ENCODE measurements around the gene ZNF570. TPM values are rescaled to one million over a fixed set of nuclear protein-coding genes. Genes with fewer than 3 reads are reported as not detected.

ZNF570 gene
- total RNA-seq = 2.8 and 4.4 TPM in 2 replicates

DNA sequence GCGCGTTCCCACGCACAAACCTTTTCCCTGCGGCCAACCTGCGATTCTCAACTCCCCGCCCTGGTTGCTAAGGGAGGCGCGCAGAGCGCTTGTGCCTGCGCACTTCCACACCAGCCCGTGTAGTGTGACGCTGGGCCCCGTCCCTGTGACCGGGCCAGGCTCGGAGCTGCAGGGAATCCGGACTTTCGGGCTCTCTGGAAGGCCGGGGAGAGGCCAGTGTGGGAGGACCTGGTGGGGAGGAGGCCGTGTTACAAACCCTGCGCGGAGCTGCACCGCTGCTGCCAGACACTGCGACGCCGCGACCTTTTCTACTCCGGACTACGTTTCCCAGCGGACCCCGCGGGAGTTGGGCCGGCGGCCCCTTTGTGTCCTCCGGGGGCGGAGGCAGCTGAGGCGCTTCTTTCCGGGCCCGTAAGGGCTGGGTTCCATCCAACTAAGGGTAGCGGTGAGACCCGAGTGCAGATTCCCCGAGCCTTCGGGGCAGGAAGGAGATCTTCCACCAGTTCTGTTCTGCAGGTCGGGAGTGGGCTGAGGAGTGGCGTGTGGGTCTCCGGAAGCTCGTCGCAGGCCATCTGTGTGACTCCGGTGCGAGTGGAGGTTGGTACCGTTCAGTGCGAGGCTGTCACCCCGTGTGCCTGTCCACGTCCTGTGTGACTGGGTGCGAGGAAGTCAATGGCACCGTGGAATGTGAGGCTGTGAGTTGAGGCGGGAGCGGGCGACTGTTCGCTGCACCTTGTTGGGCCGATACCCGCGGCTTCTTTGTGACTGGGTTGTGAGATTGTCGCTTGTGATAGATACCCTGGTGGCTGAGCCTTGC lies at the start of gene ZNF570:
TSS of gene ZNF570 (plus strand) at position 396 of the 817 bp plus-strand sequence. CDS start 999 bp downstream, outside the sequence.
- intact Hi-C loops (cut with micrococcal nuclease) = loop anchor here (1.0 to 5.0 kb wide), 6 partner anchors 125 to 619 kb away; partner anchors contain the start of genes SIPA1L3, WDR87, ZNF345 and ZNF420

DNA sequence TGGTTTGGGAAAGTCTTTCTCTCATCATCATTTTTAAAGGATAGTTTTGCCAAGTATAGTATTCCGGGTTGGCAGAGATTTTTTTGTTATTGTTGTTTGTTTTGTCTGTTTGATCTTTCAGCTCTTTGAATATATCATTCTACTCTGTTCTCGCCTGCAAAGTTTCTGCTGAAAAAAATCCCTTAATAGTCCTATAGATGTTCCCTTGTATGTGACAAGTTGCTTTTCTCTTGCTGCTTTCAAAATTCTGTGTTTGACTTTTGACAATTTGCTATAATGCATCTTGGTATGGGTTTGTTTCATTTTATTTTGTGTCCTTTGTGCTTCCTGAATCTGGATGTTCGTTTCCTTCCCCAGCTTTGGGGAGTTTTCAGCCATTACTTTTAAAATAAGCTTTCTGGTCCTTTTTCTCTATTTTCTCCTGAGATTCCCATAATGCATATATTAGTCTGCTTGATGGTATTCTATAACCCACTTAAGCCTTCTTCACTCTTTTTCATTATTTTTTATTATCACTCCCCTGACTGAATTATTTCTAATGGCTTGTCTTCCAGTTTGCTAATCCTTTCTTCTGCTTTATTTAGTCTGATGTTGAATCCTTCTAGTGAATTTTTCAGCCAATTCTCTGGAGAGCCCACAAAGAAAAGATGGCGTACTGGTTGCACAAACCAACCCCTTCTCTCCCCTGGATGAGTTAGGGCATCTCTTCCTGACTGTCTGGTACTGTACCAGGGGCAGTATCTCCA lies 16.5 kb upstream of the ZNF570 start:
- intact Hi-C loops (cut with micrococcal nuclease) = no loop called here

DNA sequence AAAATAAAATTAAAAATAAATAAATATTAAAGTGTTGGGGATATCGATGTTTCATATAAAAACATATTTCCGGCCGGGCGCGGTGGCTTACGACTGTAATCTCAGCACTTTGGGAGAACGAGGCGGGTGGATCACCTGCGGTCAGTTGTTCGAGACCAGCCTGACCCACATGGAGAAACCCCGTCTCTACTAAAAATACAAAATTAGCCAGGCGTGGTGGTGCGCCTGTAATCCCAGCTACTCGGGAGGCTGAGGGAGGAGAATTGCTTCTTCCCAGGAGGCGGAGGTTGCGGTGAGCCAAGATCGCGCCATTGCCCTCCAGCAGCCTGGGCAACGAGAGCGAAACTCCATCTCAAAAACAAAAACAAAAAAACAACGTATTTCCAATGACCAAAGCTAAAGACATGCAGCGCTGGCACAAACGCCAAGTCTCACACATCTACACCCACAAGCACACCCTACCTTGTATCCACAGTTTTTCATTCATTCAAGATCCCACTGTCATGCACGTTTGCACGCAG lies 2.8 kb upstream of the ZNF570 start:
- intact Hi-C loops (cut with micrococcal nuclease) = loop anchor here (2.0 to 5.0 kb wide), 7 partner anchors 40 to 780 kb away; partner anchors contain the start of genes ZFP30, ZNF420, ZNF567 and ZNF585A

DNA sequence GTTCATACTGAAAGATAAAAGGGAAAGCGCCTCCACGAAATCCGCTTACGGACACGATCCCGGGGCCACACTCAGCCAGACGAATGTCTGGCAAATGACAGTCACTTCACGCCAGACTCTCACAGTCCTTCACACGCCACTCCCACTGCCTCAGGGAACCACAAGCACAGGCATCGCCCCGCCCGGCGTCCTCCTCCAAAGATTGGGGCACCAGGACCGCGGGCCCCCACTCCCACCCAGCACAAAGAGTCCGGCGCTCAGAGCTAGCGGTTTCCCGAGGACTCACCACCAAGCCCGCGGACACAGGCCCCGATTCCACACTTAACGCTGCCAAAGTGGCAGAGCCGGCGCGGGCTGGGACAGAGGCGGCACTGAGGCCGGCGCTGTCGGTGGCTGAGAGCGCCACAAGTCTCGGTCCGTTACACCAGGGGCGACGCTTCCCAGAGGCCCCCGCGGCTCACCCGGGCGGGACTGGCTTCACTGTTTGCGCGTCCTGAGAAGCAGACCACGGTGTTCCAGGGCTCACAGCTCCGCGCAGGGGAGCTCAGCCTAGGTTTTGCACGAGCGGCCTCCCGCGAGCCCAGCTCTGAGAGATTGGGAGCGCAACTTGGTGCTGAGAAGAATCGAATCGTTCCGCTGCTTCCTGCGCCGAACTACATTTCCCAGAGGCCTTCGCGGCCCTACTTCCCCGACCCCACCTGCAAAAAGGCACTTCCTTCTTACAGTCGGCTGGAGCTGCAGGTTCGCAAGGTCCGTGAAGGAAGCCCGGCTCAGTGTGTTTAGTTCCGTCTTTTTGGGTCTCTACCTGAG lies 2.2 kb upstream of the ZNF570 start, which contains the start of gene ZNF569:
TSS of gene ZNF569 (minus strand) at position 647 of the 810 bp plus-strand sequence. CDS start 22,523 bp downstream, outside the sequence.
- intact Hi-C loops (cut with micrococcal nuclease) = loop anchor here (1.0 to 5.0 kb wide), 11 partner anchors 40 to 1253 kb away; partner anchors contain the start of genes ZFP30, ZNF420, ZNF527 and ZNF565

DNA sequence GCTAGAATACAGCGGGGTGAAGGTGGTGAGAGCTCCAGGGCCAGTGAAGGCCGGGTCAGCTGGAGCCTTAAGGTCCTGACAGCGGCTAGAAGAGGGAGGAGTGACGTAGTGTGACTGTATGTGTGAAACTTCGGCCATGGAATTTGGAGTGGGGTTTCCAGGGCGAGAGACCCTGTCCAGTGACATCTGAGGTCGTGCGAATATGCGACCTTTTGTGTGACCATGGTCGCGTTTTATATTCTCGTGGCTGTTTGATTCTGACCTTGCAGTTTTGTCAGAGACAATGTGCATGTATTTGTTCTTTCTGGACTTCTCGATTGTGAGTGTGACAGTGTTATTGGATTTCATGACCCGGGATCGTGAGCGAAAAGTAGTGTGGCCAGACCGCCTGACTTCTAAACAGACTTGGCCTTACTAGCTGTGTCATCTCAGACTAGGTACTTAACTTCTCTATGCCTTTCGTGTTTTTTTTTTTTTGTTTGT lies 1.5 kb upstream of the ZNF570 start:
- intact Hi-C loops (cut with micrococcal nuclease) = loop anchor here (1.0 to 5.0 kb wide), 12 partner anchors 39 to 1253 kb away; partner anchors contain the start of genes SIPA1L3, WDR87, ZFP30 and ZNF420

DNA sequence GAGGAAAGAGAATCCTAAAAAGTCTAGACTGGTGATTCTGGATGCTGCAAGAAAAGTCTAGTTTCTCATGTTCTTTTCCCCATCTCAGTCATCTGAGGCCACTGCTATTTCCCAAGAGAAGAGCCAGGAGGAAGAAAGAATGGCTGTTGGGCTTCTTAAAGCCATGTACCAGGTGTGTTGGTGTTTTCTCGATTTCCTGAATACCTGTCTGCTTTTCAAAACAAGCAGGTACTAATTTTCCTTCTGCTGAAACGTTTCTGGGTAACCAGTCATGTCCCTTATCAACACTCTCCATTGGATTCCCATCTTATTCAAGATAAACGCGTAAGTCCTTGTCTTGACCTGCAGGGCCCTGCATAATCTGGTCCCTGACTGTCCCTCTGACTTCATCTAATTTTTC lies 1.1 kb downstream of the ZNF570 start:
- intact Hi-C loops (cut with micrococcal nuclease) = no loop called here

DNA sequence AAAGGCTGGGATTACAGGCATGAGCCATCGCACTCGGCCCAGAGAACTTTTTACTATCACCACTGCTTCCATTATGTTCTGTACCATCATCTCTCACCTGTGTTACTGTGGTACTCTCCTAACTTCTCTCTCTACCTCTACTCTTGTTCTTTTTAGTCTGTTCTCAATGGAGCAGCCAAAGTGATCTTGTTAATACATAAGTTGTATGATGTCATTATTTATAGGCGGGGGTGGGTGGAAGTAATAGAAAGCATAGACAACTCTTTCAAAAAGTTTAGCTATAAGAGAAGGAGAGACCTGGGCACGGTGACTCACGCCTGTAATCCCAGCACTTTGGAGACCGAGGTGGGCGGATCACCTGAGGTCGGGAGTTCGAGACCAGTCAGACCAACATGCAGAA lies 3.0 kb downstream of the ZNF570 start:
- intact Hi-C loops (cut with micrococcal nuclease) = no loop called here

DNA sequence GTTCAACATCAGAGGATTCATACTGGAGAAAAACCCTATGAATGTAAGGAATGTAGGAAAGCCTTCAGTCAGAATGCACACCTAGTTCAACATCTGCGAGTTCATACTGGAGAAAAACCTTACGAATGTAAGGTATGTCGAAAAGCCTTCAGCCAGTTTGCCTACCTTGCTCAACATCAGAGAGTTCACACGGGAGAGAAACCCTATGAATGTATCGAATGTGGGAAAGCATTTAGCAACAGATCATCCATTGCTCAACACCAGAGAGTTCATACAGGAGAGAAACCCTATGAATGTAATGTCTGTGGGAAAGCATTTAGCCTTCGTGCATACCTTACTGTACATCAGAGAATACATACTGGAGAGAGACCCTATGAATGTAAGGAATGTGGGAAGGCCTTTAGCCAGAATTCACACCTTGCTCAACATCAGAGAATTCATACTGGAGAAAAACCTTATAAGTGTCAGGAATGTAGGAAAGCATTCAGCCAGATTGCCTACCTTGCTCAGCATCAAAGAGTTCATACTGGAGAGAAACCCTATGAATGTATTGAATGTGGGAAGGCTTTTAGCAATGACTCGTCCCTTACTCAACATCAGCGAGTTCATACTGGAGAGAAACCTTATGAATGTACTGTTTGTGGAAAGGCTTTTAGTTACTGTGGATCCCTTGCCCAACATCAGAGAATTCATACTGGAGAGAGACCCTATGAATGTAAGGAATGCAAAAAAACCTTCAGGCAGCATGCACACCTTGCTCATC lies 15.4 kb downstream of the ZNF570 start:
- intact Hi-C loops (cut with micrococcal nuclease) = no loop called here

DNA sequence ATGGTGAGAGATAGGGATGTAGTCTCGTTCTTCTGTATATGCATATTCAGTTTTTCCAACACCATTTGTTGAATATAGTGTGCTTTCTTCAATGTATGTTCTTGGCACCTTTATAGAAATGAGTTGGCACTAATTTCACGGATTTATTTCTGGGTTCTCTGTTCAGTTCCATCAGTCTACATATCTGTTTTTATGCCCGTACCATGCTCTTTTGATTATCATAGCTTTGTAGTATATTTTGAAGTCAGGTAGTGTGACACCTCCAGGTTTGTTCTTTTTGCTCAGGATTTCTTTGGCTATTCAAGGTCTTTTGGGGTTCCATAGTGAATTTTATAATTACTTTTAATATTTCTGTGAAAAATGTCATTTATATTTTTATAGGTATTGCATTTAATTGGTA lies 23.1 kb downstream of the ZNF570 start:
- intact Hi-C loops (cut with micrococcal nuclease) = no loop called here

DNA sequence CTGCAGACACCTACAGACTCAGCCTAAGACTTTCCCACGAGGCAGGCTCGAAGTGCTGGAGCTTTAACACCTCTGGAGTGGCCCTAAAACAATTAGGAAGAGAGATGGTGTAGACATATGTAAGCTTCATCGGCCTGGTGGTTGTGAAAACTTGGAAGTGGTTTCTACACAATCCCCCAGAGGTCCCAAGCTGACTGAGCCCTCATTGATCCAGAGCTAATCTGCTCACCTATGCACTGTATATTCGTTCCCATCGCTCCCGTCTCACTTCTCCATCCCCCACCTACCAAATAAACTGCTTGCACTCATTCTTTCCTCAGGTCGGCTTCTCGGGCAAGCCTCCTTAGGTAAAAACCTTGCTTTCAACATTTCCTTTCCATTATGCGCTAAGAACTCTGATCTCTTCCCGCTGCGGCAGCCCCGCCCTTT lies 36.8 kb downstream of the ZNF570 start:
- intact Hi-C loops (cut with micrococcal nuclease) = loop anchor here (2.0 kb wide), 1 partner anchor 39 kb away; the partner anchor contains the start of gene ZNF569

DNA sequence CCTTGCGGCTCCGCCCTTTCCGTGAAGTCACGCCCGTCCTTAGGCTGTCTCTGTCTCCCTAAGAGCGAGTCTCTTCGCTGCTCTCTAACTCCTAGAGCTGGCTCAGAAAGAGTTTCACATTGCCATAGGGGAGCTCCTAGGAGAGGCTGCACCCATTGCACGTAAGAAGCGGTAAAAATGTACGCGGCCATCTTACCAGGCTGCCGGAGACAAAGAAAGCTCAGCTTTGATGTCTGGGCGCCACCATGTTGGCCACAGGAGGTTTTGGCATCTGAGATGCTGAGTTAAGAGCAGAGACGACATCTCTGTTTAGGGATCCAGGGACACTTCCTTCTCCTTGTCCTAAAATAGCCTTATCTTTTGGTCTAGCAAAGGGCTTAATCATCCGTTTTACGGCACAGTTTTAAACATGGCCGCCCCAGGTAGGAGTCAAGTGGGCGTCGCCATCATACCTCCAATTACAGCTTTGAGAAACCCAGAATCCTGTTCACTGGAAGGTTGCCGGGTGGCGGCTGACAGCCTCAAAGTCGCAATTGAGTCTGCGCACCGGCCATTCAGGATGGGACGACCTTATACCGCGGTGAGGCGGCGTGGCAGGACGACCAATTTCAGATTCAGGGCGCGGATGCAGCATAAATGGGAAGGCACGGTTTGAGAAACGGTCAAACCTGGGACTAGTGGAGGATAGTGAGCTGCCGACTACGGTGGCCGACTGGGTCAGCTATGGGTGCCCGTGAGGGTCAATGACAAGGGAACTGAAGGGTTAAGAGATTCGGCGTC lies 37.4 kb downstream of the ZNF570 start, which contains the start of gene ZNF793:
TSS of gene ZNF793 (plus strand) at position 553 of the 780 bp plus-strand sequence. CDS start 16,501 bp downstream, outside the sequence.
- intact Hi-C loops (cut with micrococcal nuclease) = loop anchor here (1.0 to 2.0 kb wide), 2 partner anchors 40 to 88 kb away; partner anchors contain the start of genes ZNF540, ZNF569 and ZNF571

DNA sequence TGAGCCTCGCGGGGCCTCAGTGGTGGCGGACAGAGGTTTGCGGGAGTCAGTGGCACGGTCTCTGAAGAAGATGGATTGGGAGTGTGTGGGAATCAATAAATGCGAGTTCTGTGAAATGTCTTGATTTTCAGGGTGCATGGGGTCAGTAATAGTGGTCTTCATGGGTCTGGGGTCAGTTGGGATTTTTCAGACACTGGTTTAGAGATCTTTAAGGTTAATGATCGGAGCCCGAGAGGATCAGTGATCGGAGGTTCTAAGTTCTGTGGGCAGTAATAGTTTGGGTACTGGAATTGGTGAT lies 38.0 kb downstream of the ZNF570 start:
- intact Hi-C loops (cut with micrococcal nuclease) = loop anchor here (1.0 to 2.0 kb wide), 2 partner anchors 40 to 87 kb away; partner anchors contain the start of genes ZNF540, ZNF569 and ZNF571

DNA sequence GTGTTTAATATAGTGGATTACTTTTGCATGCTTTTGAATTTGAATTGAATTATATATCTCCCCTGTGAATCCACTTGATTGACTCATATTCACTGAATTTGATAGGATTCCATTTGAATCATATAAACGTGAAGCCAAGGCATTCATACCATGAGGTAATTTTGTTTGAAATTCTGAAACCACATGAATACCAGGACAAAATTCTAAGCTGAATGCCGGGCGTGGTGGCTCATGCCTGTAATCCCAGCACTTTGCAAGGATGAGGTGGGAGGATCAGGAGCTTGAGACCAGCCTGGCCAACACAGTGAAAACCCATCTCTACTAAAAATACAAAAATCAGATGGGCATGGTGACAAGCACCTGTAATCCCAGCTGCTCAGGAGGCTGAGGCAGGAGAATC lies 42.0 kb downstream of the ZNF570 start:
- intact Hi-C loops (cut with micrococcal nuclease) = no loop called here

DNA sequence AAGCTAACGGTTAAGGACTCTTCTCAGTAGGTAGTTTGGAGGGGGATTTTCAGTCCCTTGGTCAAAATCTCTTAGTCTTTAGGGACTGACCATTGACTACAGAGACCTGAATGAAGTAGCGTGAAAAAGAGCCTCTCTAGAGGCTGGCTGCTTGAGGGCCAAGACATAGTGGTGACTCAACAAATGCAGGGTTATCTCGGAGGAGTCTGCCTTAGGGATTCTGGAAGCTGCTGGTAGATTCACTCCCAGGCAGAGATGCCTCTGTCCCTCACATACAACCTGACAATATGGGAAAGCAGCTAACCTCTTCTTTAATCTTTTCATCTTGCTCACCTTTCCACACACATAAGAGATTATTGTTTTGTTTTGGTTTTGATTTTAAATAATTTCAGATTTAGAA lies 42.7 kb downstream of the ZNF570 start:
- intact Hi-C loops (cut with micrococcal nuclease) = no loop called here

DNA sequence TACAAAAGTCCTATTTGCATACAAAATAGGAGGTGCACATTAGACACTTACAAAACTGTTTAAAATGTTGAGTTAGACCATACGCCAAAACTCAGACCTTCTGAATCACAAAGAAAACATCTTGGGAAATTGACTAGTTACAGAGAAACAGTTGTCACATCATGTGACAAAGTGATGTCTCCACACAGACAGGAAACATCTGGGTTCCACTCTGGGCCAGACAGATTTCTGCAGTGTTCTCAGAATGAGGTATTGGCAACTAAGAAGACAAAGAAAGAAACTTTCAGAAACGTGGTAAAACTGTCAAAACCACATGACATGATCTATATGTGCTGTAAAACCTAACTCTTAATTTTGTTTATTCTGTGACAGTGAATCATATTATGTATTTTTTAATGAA lies 44.2 kb downstream of the ZNF570 start:
- intact Hi-C loops (cut with micrococcal nuclease) = no loop called here

DNA sequence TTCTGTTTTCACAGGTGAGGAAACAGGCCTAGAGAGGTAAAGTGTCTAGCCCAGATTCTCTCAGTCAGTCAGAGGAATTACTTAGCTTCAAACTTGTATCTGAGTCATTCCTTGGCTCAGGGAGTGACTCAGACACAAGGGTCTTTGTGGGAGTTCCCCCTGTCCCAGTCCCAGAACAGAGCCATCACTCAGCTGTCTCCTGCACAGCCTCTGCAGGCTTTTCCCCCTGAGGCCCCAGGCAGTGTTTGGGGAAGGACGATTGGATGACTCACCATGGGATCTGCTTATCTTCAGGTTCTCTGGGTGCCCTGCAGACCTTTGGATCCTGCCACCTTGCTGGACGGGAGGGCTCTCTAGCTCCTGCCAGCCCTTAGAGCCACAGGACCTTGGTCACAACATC lies 50.7 kb downstream of the ZNF570 start:
- intact Hi-C loops (cut with micrococcal nuclease) = no loop called here

DNA sequence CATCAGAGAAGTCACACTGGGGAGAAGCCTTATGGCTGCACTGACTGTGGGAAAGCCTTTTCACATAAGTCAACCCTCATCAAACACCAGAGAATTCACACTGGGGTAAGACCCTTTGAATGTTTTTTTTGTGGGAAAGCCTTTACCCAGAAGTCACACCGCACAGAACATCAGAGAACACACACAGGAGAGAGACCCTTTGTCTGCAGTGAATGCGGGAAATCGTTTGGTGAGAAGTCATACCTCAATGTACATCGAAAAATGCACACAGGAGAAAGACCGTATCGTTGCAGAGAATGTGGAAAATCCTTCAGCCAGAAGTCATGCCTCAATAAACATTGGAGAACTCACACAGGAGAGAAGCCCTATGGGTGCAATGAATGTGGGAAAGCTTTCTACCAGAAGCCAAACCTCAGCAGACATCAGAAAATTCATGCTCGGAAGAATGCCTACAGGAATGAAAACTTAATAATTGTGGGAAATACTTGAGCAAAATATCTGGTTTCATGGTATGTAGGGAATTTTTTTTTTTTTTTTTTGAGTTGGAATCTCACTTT lies 68.3 kb downstream of the ZNF570 start:
- intact Hi-C loops (cut with micrococcal nuclease) = no loop called here

Measured in T-helper 2 cell treated with Interferon-gamma antibody and Interleukin-4, amounts not matched to agents 100 ng/mL and 5 ng/mL, for 36 hours (primary cell).